HTR-8/SVneo (cell line): ENCODE measurements around the gene TOP1.
A peak's percentile ranks its signal among the peaks of the same experiment; 100 is the strongest.

Experiments
- DNase-seq: peaks from one replicate; pipeline ENCODE4 v3.0.0; 2011; ENCODE audit warnings: low spot score, mixed read lengths; ENCODE audit not compliant: insufficient read length
- FAIRE-seq: peaks from 2 replicates; lab custom pipeline; 2011; peaks lifted over from hg19 to GRCh38; lab: Jason Lieb, UNC

Gene TOP1

GRCh38 chr20:41031243-41031619 lies 2.6 kb downstream of the TOP1 start:
- DNase-seq (no peak), FAIRE-seq (peak; percentile 13)

DNA sequence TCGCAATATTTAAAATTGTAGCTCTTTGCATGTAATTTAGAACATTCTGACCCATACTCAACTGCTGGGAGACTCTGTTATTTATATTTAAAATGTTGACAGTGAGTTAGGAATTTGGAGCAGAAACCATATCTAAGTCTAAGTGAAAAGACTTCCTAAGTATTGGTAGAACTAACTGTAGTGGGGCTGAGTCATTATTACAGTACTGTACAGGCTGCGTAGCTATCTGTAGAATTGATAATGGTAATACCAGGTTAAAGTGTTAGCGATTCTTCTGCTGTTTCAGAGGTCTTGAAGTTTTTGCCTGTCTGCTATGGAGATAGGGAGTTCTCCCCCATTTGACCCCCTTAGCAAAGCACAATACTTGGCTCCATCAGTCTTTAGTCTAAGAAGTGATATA lies 3.6 kb downstream of the TOP1 start:
- DNase-seq, result no peak
- FAIRE-seq, result peak; percentile 52

- FAIRE-seq, result no peak
- no peak for DNase-seq
Measured at GRCh38 chr20:41034239-41034638, 5.6 kb downstream of the TOP1 start.

GRCh38 chr20:41035207-41035606 lies 6.6 kb downstream of the TOP1 start:
- no peak for FAIRE-seq
- DNase-seq, result no peak

DNA sequence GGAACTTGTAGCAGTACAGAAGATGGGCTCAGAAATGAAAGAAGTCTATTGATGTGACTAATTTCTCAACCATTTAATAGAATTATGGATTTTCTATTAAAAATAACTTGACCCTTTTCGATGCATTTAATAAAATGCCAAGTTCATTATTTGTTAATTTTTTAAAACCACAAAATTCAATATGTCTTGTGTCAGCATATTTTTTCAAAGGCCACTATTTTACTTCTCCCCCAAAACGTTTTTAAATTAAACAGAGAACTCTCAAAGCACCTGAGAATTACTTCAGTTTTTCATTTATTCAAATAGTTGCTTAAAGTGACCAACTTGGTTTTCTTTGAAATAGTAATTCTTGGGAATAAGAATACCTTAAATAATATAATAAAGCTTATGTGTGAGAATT lies 8.6 kb downstream of the TOP1 start:
- DNase-seq (no peak), FAIRE-seq (no peak)

GRCh38 chr20:41038149-41038877 lies 9.7 kb downstream of the TOP1 start:
- no peak for FAIRE-seq

DNA sequence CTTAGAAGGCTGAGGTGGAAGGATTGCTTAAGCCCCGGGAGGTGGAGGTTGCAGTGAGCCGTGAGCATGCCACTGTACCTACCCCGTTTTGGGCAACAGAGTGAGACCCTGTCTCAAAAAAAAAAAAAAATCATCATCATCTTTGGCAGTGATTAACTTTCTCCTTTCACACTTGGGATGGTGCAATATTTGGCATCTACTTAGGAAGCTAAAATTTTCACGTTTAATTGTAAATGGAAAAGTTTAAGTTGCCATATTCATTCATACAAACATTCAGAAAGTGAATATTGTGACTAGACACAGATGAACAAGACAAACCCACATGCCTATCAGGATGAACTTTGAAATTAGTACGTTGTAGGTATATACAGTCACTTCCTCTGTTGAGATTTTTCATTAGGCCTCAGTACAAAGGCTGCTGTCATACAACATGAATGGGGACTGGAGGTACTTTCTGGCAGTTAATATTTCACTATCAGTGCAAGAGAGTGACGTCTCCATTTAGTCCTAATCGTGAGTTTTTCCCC lies 10.3 kb downstream of the TOP1 start:
- DNase-seq, result no peak
- no peak for FAIRE-seq

More at GRCh38 chr20:41038149-41038877, 9.7 kb downstream of the TOP1 start:
- DNase-seq, result no peak

- FAIRE-seq (no peak), DNase-seq (no peak)
Measured at GRCh38 chr20:41040855-41041254, 12.2 kb downstream of the TOP1 start.

DNA sequence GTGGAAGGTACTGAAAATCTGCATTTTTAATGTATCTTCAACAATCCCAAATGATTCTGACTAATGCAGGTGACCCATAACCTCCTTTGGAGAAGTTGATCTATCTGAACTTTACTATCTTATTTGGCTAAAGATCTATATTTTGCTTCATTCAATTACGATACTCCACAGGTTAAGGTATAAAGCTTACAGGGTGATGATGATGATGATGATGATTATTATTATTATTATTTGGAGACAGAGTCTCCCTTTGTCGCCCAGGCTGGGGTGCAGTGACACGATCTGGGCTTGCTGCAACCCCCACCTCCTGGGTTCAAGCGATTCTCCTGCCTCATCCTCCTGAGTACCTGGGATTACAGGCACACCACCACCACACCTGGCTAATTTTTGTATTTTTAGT lies 13.1 kb downstream of the TOP1 start:
- no peak for FAIRE-seq
- no peak for DNase-seq

DNA sequence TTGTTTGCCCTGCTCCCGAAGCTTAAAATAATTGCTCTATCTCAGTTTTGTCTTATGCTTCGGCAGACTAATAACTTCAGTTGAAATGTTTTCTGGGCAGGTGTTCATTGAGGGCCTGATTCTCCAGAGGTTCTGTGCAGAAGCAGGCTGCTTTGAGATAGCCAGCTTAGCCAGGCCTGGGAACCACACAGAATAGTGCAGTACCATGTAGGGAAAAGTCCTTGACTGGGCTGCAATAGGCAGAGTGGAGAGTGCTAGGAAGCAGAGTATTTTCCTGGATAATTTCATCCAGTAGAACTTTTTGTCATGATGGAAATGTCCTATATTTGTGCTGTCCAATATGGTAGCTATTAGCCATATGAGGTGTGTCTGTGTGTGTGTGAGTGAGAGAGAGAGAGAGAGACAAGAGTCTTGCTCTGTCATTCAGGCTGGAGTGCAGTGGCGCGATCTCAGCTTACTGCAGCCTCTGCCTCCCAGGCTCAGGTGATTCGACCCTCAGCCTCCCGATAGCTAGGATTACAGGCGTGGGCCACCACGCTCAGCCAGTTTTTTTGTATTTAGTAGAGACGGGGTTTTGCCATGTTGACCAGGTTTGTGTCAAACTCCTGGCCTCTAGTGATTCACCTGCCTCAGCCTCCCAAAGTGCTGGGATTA lies 15.9 kb downstream of the TOP1 start:
- FAIRE-seq (no peak), DNase-seq (no peak)

DNA sequence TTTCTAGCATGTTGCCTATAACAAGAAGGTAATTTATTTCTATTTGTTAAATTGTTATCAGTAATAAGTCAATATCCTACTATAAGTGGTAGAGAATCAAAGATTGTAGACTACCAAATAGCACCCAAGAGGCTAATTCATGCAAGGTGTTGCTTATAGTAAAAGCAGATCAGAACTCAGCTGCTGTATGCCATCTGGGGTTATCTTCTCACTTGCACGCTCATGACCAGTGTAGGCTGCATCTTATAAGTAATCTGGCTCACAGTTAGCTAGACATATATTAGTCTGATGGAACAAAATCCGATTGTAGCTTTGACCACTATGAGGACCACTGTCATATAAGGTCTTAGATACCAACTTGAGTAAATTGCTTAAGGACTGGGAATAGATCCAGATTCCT lies 17.0 kb downstream of the TOP1 start:
- DNase-seq, result no peak
- FAIRE-seq, result no peak

- FAIRE-seq (peak; percentile 20), DNase-seq (no peak)
Measured at GRCh38 chr20:41046716-41047115, 18.1 kb downstream of the TOP1 start.

- no peak for DNase-seq
- peak; percentile 44 for FAIRE-seq
Measured at GRCh38 chr20:41047279-41047974, 18.8 kb downstream of the TOP1 start.

DNA sequence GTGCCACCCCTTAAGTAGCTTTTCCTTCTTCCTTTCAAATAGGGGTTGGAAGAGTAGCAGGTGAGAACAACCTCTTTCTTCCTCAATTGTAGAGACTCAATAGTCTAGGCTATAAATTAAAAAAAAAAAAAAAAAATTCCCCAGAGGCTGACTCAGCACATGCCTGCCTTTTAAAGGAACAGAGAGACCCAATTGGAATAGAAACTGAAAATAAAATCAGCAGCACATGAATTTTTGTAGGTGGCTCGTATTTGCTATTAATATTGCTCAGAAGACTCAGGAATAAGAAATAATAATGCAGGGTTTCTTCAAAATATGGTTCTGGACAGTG lies 19.3 kb downstream of the TOP1 start:
- DNase-seq (peak; percentile 62), FAIRE-seq (no peak)

- FAIRE-seq, result no peak
- DNase-seq, result no peak
Measured at GRCh38 chr20:41048461-41049301, 20.1 kb downstream of the TOP1 start.

DNA sequence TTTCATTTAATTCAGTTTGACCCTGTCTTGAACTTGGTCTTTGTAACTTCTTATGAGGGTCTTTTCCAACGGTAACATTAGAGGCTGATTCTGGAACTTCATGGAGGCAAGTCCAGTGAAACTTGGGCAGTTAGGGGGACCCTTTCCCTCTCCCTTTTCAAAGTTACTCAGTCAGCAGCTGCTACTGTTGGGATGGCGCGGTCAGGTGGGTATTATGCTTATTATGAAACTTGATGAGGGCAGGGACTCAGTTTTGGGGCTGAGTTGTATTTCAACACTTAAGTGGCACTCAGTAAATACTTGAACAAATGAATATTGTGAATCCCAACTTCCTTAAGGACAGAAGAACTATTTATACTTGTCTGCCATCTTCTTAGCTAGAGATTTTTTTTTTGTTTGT lies 20.8 kb downstream of the TOP1 start:
- DNase-seq (no peak), FAIRE-seq (no peak)

GRCh38 chr20:41050361-41051008 lies 21.9 kb downstream of the TOP1 start:
- DNase-seq, result no peak
- FAIRE-seq, result no peak

- FAIRE-seq (no peak), DNase-seq (no peak)
Measured at GRCh38 chr20:41051009-41051825, 22.6 kb downstream of the TOP1 start.

DNA sequence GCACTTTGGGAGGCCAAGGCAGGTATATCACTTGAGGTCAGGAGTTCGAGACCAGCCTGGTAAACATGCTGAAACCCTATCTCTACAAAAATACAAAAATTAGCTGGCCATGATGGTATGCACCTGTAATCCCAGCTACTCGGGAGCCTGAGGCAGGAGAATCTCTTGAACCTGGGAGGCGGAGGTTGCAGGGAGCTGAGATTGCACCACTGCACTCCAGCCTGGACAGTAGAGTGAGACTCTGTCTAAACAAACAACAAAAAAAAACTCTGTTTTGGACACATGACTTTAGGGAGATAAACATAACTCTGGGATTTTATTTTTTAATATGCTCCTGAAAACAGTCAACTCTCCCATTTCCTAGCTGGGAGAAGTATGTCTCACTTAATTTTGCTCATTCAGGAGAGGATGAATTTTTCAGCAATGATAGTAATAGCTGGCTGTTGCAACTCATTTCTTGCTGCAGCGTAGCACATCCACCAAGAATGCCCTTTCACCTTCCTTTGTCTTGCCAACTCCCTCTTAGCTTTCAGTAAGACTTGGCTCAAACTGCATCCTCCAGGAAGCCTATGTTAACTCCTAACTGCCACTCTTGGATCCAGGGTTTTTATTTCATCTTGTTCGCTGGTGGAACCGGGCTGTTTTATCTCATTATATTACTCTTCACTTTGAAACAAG lies 24.3 kb downstream of the TOP1 start:
- FAIRE-seq (no peak), DNase-seq (no peak)
